Smooth muscle cell of the brain vasculature (primary cell): ENCODE measurements around the gene BCL2A1.
"Not testable (repeated sequence)": the region's sequence is repeated elsewhere in the genome, so short reads cannot be mapped to it uniquely, and the experiment has no call there.

ENCODE experiments used
- DNase-seq: peaks from one replicate; pipeline ENCODE4 v3.0.0-alpha.2; 2012; ENCODE audit warnings: low read depth, low spot score

The BCL2A1 gene

GRCh38 chr15:79923515-79924169, 47.4 kb downstream of the BCL2A1 start:
- DNase-seq: peak; percentile 73

GRCh38 chr15:79923079-79923514, 47.9 kb downstream of the BCL2A1 start:
- DNase-seq: peak; percentile 10

- no peak for DNase-seq
Measured at GRCh38 chr15:79922512-79923078, 48.4 kb downstream of the BCL2A1 start.

GRCh38 chr15:79919749-79920511, 51.1 kb downstream of the BCL2A1 start:
- DNase-seq: no peak

- DNase-seq: no peak
Measured at GRCh38 chr15:79919090-79919748, 51.8 kb downstream of the BCL2A1 start.

GRCh38 chr15:79918278-79918677, 52.7 kb downstream of the BCL2A1 start:
- no peak for DNase-seq

- no peak for DNase-seq
Measured at GRCh38 chr15:79916502-79917132, 54.4 kb downstream of the BCL2A1 start.

- DNase-seq: not testable (repeated sequence)
Measured at GRCh38 chr15:79915776-79916501, 55.1 kb downstream of the BCL2A1 start.

- no peak for DNase-seq
Measured at GRCh38 chr15:79914728-79915127, 56.3 kb downstream of the BCL2A1 start.
